ENCODE measurements around the gene IGF2BP2.
"Not testable (repeated sequence)": the region's sequence is repeated elsewhere in the genome, so short reads cannot be mapped to it uniquely, and the experiment has no call there.

IGF2BP2 gene

DNA sequence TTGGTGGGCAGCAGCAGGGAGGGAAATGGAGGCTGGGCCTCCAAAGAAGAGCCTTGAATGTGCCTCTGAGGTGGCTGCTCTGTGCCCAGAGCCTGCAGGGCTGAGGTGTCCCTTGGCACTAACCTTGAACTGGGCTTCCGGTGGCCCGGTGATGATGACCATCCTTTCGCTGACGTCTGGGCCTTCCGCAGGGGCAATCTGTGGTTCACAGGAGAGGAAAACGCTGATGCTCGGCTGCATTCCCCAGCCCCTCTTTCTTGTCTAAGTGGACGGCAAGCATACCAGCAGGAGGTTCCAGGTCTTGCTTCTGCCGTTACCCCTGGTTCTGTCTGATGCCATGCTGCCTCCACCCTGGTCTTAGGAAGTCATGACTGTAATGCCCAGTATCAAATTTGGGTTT is 172.9 kb downstream of the IGF2BP2 start:
- H3K36me3 ChIP-seq (ENCODE audit: control insufficient read depth in 2 of 2, insufficient read depth in 2 of 2, low read length in 2 of 2) = no peaks in the 10 kb centered on the region
- no peak overlapping the region for H3K27ac ChIP-seq (ENCODE audit: low read length)
- H3K4me3 ChIP-seq (ENCODE audit: low read length in 2 of 2) = no peak overlapping the region
- peaks cover 0 to 2% of the 10 kb centered on the region in 2 donors for H3K27me3 ChIP-seq (ENCODE audit: control insufficient read depth in 1 of 2, insufficient read depth in 2 of 2, low read length in 2 of 2)
- no peak overlapping the region for H3K9ac ChIP-seq (ENCODE audit: low read length in 2 of 2)
- peaks cover 9% of the 10 kb centered on the region for H3K4me1 ChIP-seq (ENCODE audit: control insufficient read depth, insufficient read depth, low read length)
- H3K9me3 ChIP-seq (ENCODE audit: control insufficient read depth in 2 of 2, low read length in 2 of 2) = no peaks in the 10 kb centered on the region

GRCh38 chr3:185649414-185649813 is 175.4 kb downstream of the IGF2BP2 start:
- peaks cover 3% of the 10 kb centered on the region for H3K4me1 ChIP-seq (ENCODE audit: control insufficient read depth, insufficient read depth, low read length)
- no peaks in the 10 kb centered on the region for H3K36me3 ChIP-seq (ENCODE audit: control insufficient read depth in 2 of 2, insufficient read depth in 2 of 2, low read length in 2 of 2)
- no peak overlapping the region for H3K4me3 ChIP-seq (ENCODE audit: low read length in 2 of 2)
- H3K9me3 ChIP-seq (ENCODE audit: control insufficient read depth in 2 of 2, low read length in 2 of 2) = no peaks in the 10 kb centered on the region
- no peak overlapping the region for H3K9ac ChIP-seq (ENCODE audit: low read length in 2 of 2)
- H3K27me3 ChIP-seq (ENCODE audit: control insufficient read depth in 1 of 2, insufficient read depth in 2 of 2, low read length in 2 of 2) = peaks cover 0 to 2% of the 10 kb centered on the region in 2 donors
- no peak overlapping the region for H3K27ac ChIP-seq (ENCODE audit: low read length)

DNA sequence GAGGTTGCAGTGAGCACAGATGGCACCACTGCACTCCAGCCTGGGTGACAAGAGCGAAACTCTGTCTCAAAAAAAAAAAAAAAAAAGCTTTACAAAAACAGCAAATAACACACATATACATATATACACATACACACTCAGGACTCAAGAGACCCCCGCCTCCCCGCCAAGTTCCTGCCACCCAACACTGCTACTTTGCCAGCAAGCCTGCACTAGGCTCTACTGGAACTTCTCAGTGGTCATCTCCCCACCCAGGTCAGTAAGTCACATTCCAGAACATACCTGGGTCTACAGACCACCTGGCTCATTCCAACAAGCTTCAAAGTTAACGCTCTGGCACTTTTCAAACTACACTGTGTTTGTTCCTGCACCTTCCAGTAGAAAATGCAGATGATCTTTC is 176.4 kb downstream of the IGF2BP2 start:
- no peaks in the 10 kb centered on the region for H3K36me3 ChIP-seq (ENCODE audit: control insufficient read depth in 2 of 2, insufficient read depth in 2 of 2, low read length in 2 of 2)
- peaks cover 3% of the 10 kb centered on the region for H3K4me1 ChIP-seq (ENCODE audit: control insufficient read depth, insufficient read depth, low read length)
- no peak overlapping the region for H3K4me3 ChIP-seq (ENCODE audit: low read length in 2 of 2)
- no peak overlapping the region for H3K27ac ChIP-seq (ENCODE audit: low read length)
- no peaks in the 10 kb centered on the region for H3K9me3 ChIP-seq (ENCODE audit: control insufficient read depth in 2 of 2, low read length in 2 of 2)
- no peak overlapping the region for H3K9ac ChIP-seq (ENCODE audit: low read length in 2 of 2)
- H3K27me3 ChIP-seq (ENCODE audit: control insufficient read depth in 1 of 2, insufficient read depth in 2 of 2, low read length in 2 of 2) = peaks cover 0 to 2% of the 10 kb centered on the region in 2 donors

GRCh38 chr3:185647880-185648210 is 177.0 kb downstream of the IGF2BP2 start:
- Histone ChIP-seq H3K4me3 (ENCODE audit: low read length in 2 of 2) (no peak overlapping the region), H3K27ac (ENCODE audit: low read length) (no peak overlapping the region), H3K9me3 (ENCODE audit: control insufficient read depth in 2 of 2, low read length in 2 of 2) (no peaks in the 10 kb centered on the region), H3K9ac (ENCODE audit: low read length in 2 of 2) (no peak overlapping the region), H3K4me1 (ENCODE audit: control insufficient read depth, insufficient read depth, low read length) (peaks cover 3% of the 10 kb centered on the region), H3K27me3 (ENCODE audit: control insufficient read depth in 1 of 2, insufficient read depth in 2 of 2, low read length in 2 of 2) (peaks cover 2 to 4% of the 10 kb centered on the region in 2 donors), H3K36me3 (ENCODE audit: control insufficient read depth in 2 of 2, insufficient read depth in 2 of 2, low read length in 2 of 2) (no peaks in the 10 kb centered on the region)

DNA sequence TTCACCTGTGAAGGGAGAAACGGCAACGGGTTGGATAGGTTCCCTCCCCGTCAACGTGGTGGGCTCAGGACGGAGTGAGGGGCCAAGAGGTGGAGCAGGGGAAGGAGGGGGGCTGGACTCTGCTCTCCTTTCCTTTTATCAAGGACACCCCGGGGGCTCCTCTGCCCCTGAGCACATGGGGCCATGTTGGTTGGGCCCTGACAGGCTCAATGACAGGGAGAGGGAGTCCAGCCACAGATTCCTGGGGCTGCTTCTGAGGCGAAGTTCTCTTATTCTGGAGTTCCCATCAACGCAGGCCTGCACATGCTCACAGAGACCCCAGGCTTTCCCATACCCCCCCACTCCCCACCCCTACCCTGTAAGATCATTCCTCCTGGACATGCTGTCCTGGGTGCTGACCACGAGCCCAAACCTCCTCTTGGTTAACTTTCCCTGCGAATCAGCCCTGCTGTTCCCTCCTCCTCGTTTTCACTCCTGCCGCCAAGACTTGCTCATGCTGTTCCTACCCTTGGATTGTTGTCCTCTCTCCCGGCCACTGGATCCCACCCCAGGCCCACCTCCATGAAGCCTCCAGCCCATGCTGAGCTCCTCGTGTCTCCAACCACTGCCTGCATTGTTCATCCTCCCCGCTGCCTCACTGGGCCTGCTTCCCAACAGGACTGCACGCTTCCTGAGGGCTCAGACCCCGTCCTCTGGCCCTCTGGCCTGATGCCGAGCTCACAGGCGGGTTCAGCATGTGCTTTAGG is 177.5 kb downstream of the IGF2BP2 start:
- H3K4me3 ChIP-seq (ENCODE audit: low read length in 2 of 2) = no peak overlapping the region
- H3K9ac ChIP-seq (ENCODE audit: low read length in 2 of 2) = no peak overlapping the region
- H3K4me1 ChIP-seq (ENCODE audit: control insufficient read depth, insufficient read depth, low read length) = peaks cover 3% of the 10 kb centered on the region
- H3K36me3 ChIP-seq (ENCODE audit: control insufficient read depth in 2 of 2, insufficient read depth in 2 of 2, low read length in 2 of 2) = no peaks in the 10 kb centered on the region
- no peaks in the 10 kb centered on the region for H3K9me3 ChIP-seq (ENCODE audit: control insufficient read depth in 2 of 2, low read length in 2 of 2)
- no peak overlapping the region for H3K27ac ChIP-seq (ENCODE audit: low read length)
- peaks cover 2 to 4% of the 10 kb centered on the region in 2 donors for H3K27me3 ChIP-seq (ENCODE audit: control insufficient read depth in 1 of 2, insufficient read depth in 2 of 2, low read length in 2 of 2)

GRCh38 chr3:185646382-185647133 is 178.3 kb downstream of the IGF2BP2 start:
- no peaks in the 10 kb centered on the region for H3K9me3 ChIP-seq (ENCODE audit: control insufficient read depth in 2 of 2, low read length in 2 of 2)
- no peak overlapping the region for H3K27ac ChIP-seq (ENCODE audit: low read length)
- H3K4me1 ChIP-seq (ENCODE audit: control insufficient read depth, insufficient read depth, low read length) = peaks cover 3% of the 10 kb centered on the region
- H3K4me3 ChIP-seq (ENCODE audit: low read length in 2 of 2) = no peak overlapping the region
- no peak overlapping the region for H3K9ac ChIP-seq (ENCODE audit: low read length in 2 of 2)
- peaks cover 2 to 4% of the 10 kb centered on the region in 2 donors for H3K27me3 ChIP-seq (ENCODE audit: control insufficient read depth in 1 of 2, insufficient read depth in 2 of 2, low read length in 2 of 2)
- H3K36me3 ChIP-seq (ENCODE audit: control insufficient read depth in 2 of 2, insufficient read depth in 2 of 2, low read length in 2 of 2) = no peaks in the 10 kb centered on the region

- no peaks in the 10 kb centered on the region for H3K36me3 ChIP-seq (ENCODE audit: control insufficient read depth in 2 of 2, insufficient read depth in 2 of 2, low read length in 2 of 2)
Measured at GRCh38 chr3:185645596-185646381, 179.1 kb downstream of the IGF2BP2 start.

DNA sequence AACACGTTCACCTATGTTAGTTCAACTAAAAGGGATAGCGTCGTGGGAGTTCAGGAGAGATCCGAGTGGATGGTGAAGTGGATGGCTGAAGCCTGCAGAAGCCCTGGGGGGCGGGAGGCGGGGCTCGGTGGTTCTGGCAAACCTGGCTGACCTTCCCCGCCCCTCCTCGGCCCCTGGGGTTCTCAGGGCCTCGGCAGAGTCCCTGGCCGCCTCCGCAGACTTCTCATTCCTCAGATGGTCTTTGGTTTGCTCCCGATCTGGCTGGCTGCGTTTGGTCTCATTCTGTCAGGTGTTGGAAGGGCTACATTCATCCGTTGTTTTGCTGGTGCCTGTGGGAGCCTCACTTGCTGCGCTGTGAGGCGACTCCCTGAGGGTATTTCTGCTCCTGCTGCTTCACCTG is 179.7 kb downstream of the IGF2BP2 start:
- H3K9me3 ChIP-seq (ENCODE audit: control insufficient read depth in 2 of 2, low read length in 2 of 2); H3K27me3 ChIP-seq (ENCODE audit: control insufficient read depth in 1 of 2, insufficient read depth in 2 of 2, low read length in 2 of 2); H3K36me3 ChIP-seq (ENCODE audit: control insufficient read depth in 2 of 2, insufficient read depth in 2 of 2, low read length in 2 of 2); H3K27ac ChIP-seq (ENCODE audit: low read length); H3K9ac ChIP-seq (ENCODE audit: low read length in 2 of 2); H3K4me3 ChIP-seq (ENCODE audit: low read length in 2 of 2); H3K4me1 ChIP-seq (ENCODE audit: control insufficient read depth, insufficient read depth, low read length): not testable (repeated sequence)

More at GRCh38 chr3:185645596-185646381, 179.1 kb downstream of the IGF2BP2 start:
- peaks cover 2 to 4% of the 10 kb centered on the region in 2 donors for H3K27me3 ChIP-seq (ENCODE audit: control insufficient read depth in 1 of 2, insufficient read depth in 2 of 2, low read length in 2 of 2)
- H3K9me3 ChIP-seq (ENCODE audit: control insufficient read depth in 2 of 2, low read length in 2 of 2) = no peaks in the 10 kb centered on the region
- no peak overlapping the region for H3K4me3 ChIP-seq (ENCODE audit: low read length in 2 of 2)
- H3K4me1 ChIP-seq (ENCODE audit: control insufficient read depth, insufficient read depth, low read length) = peaks cover 3% of the 10 kb centered on the region
- H3K27ac ChIP-seq (ENCODE audit: low read length) = no peak overlapping the region
- no peak overlapping the region for H3K9ac ChIP-seq (ENCODE audit: low read length in 2 of 2)

GRCh38 chr3:185640308-185640707 is 184.5 kb downstream of the IGF2BP2 start:
- Histone ChIP-seq H3K27me3 (ENCODE audit: control insufficient read depth in 1 of 2, insufficient read depth in 2 of 2, low read length in 2 of 2) (peaks cover 0 to 4% of the 10 kb centered on the region in 2 donors), H3K9me3 (ENCODE audit: control insufficient read depth in 2 of 2, low read length in 2 of 2) (no peaks in the 10 kb centered on the region), H3K27ac (ENCODE audit: low read length) (no peak overlapping the region), H3K36me3 (ENCODE audit: control insufficient read depth in 2 of 2, insufficient read depth in 2 of 2, low read length in 2 of 2) (no peaks in the 10 kb centered on the region), H3K4me1 (ENCODE audit: control insufficient read depth, insufficient read depth, low read length) (no peaks in the 10 kb centered on the region), H3K4me3 (ENCODE audit: low read length in 2 of 2) (no peak overlapping the region), H3K9ac (ENCODE audit: low read length in 2 of 2) (no peak overlapping the region)

GRCh38 chr3:185639632-185640206 is 185.1 kb downstream of the IGF2BP2 start:
- Histone ChIP-seq H3K27ac (ENCODE audit: low read length) (no peak overlapping the region), H3K9me3 (ENCODE audit: control insufficient read depth in 2 of 2, low read length in 2 of 2) (no peaks in the 10 kb centered on the region), H3K4me1 (ENCODE audit: control insufficient read depth, insufficient read depth, low read length) (no peaks in the 10 kb centered on the region), H3K36me3 (ENCODE audit: control insufficient read depth in 2 of 2, insufficient read depth in 2 of 2, low read length in 2 of 2) (no peaks in the 10 kb centered on the region), H3K4me3 (ENCODE audit: low read length in 2 of 2) (no peak overlapping the region), H3K27me3 (ENCODE audit: control insufficient read depth in 1 of 2, insufficient read depth in 2 of 2, low read length in 2 of 2) (peaks cover 0 to 4% of the 10 kb centered on the region in 2 donors), H3K9ac (ENCODE audit: low read length in 2 of 2) (no peak overlapping the region)
